HEK293 (cell line): ENCODE measurements around the gene MTMR1.

Experiments used
- CTCF ChIA-PET: fragments of 350-600 bp; formaldehyde crosslinking; extraction: SDS; loops from one replicate; lab custom pipeline; 2021; ENCODE audit warnings: antibody characterized with exemption; lab: Yijun Ruan, JAX
- POLR2A ChIA-PET: fragments of 300-600 bp; formaldehyde crosslinking; extraction: SDS; loops from one replicate; lab custom pipeline; 2020; ENCODE audit warnings: antibody characterized with exemption, inconsistent platforms; lab: Yijun Ruan, JAX
- H3K27ac ChIP-seq: fragments of 200-500 bp; sonication (Bioruptor generic); 2 replicates; pipeline ENCODE4 v1.5.1; 2014; ENCODE audit warnings: low read depth, low read length, control low read depth, inconsistent platforms; ENCODE audit errors: extremely low read depth
- H3K36me3 ChIP-seq, 2 experiments: fragments of 200-500 bp in 1 of 2; sonication (Bioruptor generic) in 1 of 2; 1 replicate in 1 of 2; 2 replicates in 1 of 2; pipeline ENCODE4 v1.5.1; 2014 to 2017; ENCODE audit warnings: inconsistent platforms in 2 of 2, low read length in 2 of 2; ENCODE audit not compliant: control insufficient read depth in 2 of 2, insufficient read depth in 1 of 2
- H3K4me1 ChIP-seq: fragments of 200-500 bp; sonication (Bioruptor generic); 2 replicates; pipeline ENCODE4 v1.5.1; 2014; ENCODE audit warnings: mild to moderate bottlenecking, low read length, inconsistent platforms; ENCODE audit not compliant: control insufficient read depth, insufficient read depth
- H3K4me3 ChIP-seq: 2 replicates; pipeline ENCODE4 v1.5.1; 2011; ENCODE audit warnings: low read depth, mild to moderate bottlenecking, control low read depth, low read length, moderate library complexity
- H3K9me3 ChIP-seq: fragments of 200-500 bp; sonication (Bioruptor generic); 2 replicates; pipeline ENCODE4 v1.5.1; 2014; ENCODE audit warnings: low read depth, low read length, inconsistent platforms; ENCODE audit not compliant: control insufficient read depth, insufficient read depth
- HOXC10 ChIP-seq: sonication (generic); formaldehyde crosslinking; IDR thresholded peaks from 2 replicates; pipeline ENCODE4 v1.8.1; 2023; ENCODE audit warnings: mild to moderate bottlenecking, missing genetic modification reagents
- KLF7 ChIP-seq: fragments of 450-650 bp; formaldehyde crosslinking; IDR thresholded peaks from 2 replicates; pipeline ENCODE4 v1.5.1; 2016; ENCODE audit warnings: missing biosample characterization, missing genetic modification characterization, borderline replicate concordance
- KLF9 ChIP-seq: fragments of 450-650 bp; formaldehyde crosslinking; IDR thresholded peaks from 2 replicates; pipeline ENCODE4 v1.5.1; 2016; ENCODE audit warnings: missing biosample characterization, missing genetic modification characterization, low read depth
- MYNN ChIP-seq: fragments of 450-650 bp; formaldehyde crosslinking; IDR thresholded peaks from 2 replicates; pipeline ENCODE4 v1.5.1; 2016; ENCODE audit warnings: missing biosample characterization, missing genetic modification characterization, borderline replicate concordance
- SETDB1 ChIP-seq: IDR thresholded peaks from one replicate; pipeline ENCODE4 v1.6.1; 2017; ENCODE audit warnings: mild to moderate bottlenecking, low read length, moderate library complexity, mixed read lengths; ENCODE audit not compliant: insufficient read length
- SP3 ChIP-seq: fragments of 450-650 bp; formaldehyde crosslinking; IDR thresholded peaks from 2 replicates; pipeline ENCODE4 v1.5.1; 2016; ENCODE audit warnings: missing biosample characterization, missing genetic modification characterization
- TCF7L2 ChIP-seq: IDR thresholded peaks from 2 replicates; pipeline ENCODE4 v1.6.1; 2011; ENCODE audit warnings: low read depth, mild to moderate bottlenecking, inconsistent platforms, low read length, moderate library complexity, borderline replicate concordance
- WT1 ChIP-seq: fragments of 450-650 bp; formaldehyde crosslinking; IDR thresholded peaks from 2 replicates; pipeline ENCODE4 v1.5.1; 2016; ENCODE audit warnings: missing biosample characterization, missing genetic modification characterization
- ZFP41 ChIP-seq: fragments of 450-650 bp; formaldehyde crosslinking; IDR thresholded peaks from 2 replicates; pipeline ENCODE4 v1.5.1; 2016; ENCODE audit warnings: missing biosample characterization, missing genetic modification characterization, borderline replicate concordance
- ZFP69B ChIP-seq: fragments of 450-650 bp; formaldehyde crosslinking; IDR thresholded peaks from 2 replicates; pipeline ENCODE4 v1.5.1; 2016; ENCODE audit warnings: missing biosample characterization, missing genetic modification characterization
- ZNF214 ChIP-seq: fragments of 450-650 bp; formaldehyde crosslinking; IDR thresholded peaks from 2 replicates; pipeline ENCODE4 v1.5.1; 2017; ENCODE audit warnings: missing biosample characterization, mild to moderate bottlenecking, missing genetic modification characterization, borderline replicate concordance
- ZNF350 ChIP-seq: fragments of 450-650 bp; formaldehyde crosslinking; IDR thresholded peaks from 2 replicates; pipeline ENCODE4 v1.5.0; 2017; ENCODE audit warnings: missing biosample characterization, mild to moderate bottlenecking, missing genetic modification characterization
- ZNF366 ChIP-seq: fragments of 450-650 bp; formaldehyde crosslinking; conservative IDR thresholded peaks from 2 replicates; pipeline ENCODE4 v1.5.1; 2016; ENCODE audit warnings: missing biosample characterization, missing genetic modification characterization
- ZNF37A ChIP-seq: fragments of 450-650 bp; IDR thresholded peaks from 2 replicates; pipeline ENCODE4 v1.5.1; 2018; ENCODE audit warnings: missing biosample characterization, missing genetic modification characterization
- ZNF416 ChIP-seq: fragments of 450-650 bp; formaldehyde crosslinking; IDR thresholded peaks from 2 replicates; pipeline ENCODE4 v1.5.1; 2016; ENCODE audit warnings: missing biosample characterization, missing genetic modification characterization
- ZNF423 ChIP-seq: fragments of 450-650 bp; formaldehyde crosslinking; IDR thresholded peaks from 2 replicates; pipeline ENCODE4 v1.5.1; 2016; ENCODE audit warnings: missing biosample characterization, missing genetic modification characterization
- ZNF544 ChIP-seq: fragments of 450-650 bp; formaldehyde crosslinking; IDR thresholded peaks from 2 replicates; pipeline ENCODE4 v1.5.0; 2017; ENCODE audit warnings: missing biosample characterization, missing genetic modification characterization
- ZNF548 ChIP-seq: fragments of 450-650 bp; formaldehyde crosslinking; IDR thresholded peaks from 2 replicates; pipeline ENCODE4 v1.5.1; 2016; ENCODE audit warnings: missing biosample characterization, missing genetic modification characterization
- ZNF701 ChIP-seq: fragments of 450-650 bp; formaldehyde crosslinking; IDR thresholded peaks from 2 replicates; pipeline ENCODE4 v1.5.1; 2016; ENCODE audit warnings: missing biosample characterization, missing genetic modification characterization
- ZNF76 ChIP-seq: fragments of 450-650 bp; formaldehyde crosslinking; IDR thresholded peaks from 2 replicates; pipeline ENCODE4; 2016; ENCODE audit warnings: low read depth, missing biosample characterization, missing genetic modification characterization, borderline replicate concordance
- ZSCAN30 ChIP-seq: fragments of 450-650 bp; IDR thresholded peaks from 2 replicates; pipeline ENCODE4 v1.5.1; 2018; ENCODE audit warnings: missing biosample characterization, mild to moderate bottlenecking, missing genetic modification characterization, moderate library complexity
- TF ChIP-seq, protein P1 (sequence below): fragments of 450-650 bp; formaldehyde crosslinking; IDR thresholded peaks from 2 replicates; pipeline ENCODE4 v1.5.1; 2017; ENCODE audit warnings: missing biosample characterization, missing genetic modification characterization
- TF ChIP-seq, protein P2 (sequence below): fragments of 450-650 bp; formaldehyde crosslinking; IDR thresholded peaks from 2 replicates; pipeline ENCODE4 v1.5.1; 2016; ENCODE audit warnings: missing biosample characterization, missing genetic modification characterization

MTMR1 gene

DNA sequence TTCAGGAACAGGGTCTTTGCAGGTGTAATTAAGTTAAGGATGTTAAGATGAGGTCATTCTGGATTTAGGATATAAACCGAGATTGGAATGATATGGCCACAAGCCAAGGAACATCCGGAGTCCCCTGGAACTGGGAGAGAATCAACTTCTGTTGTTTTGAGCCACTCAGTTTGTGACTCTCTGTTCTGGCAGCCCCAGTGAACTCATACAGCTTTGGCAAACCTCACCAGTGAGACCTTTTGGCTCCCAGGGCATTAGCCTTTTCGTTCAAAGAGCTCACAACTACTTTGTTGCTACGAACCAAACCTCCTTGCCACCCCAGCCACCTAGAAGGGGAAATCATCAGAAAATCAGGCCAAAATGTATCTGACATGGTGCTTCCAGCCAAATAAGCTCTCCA lies 80.4 kb downstream of the MTMR1 start (continued):
- TF ChIP-seq ZNF214 (no peak), KLF7 (tag by site-specific recombination) (no peak), ZNF366 (tag by site-specific recombination) (no peak), ZNF544 (tag by site-specific recombination) (no peak), KLF9 (tag by site-specific recombination) (no peak), ZNF76 (tag by site-specific recombination) (no peak), ZSCAN30 (no peak)

DNA sequence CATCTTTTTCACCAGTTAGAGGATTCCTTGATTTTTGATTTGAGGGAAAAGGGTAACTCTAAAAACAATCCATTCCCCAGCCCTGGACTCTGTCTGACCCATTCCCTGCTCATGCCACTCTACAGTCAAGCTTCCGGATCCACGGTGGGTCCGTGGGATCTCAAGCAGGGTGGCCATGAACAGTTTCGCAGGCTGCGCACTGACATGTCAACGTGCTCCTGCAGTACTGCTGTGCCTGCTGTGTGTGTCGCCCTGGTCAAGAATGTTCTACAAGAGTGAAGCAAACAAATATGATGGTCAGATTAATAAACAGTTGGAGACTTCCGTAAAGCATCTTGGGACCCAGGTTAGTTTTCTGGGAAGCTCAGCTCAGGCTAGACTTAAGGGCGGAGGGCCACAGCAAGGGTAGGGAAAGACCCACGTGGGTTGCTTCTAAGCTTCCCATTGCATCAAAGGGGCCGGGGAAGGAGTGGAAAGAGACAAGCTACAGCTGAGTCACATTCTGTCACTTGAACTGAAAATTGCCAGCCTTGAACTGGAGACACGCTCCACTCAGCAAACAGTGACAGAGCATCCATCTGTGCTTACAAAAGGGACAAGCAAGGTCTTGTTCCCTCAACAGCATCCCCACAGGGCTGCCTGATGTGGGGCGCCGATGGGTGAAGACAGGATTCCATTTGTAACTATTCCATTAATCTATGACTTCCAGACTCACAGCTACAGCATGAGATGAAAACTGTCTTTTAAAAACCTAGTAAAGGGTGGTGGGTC lies 81.8 kb downstream of the MTMR1 start:
- no peak overlapping the region for H3K4me3 ChIP-seq
- no peak overlapping the region for H3K27ac ChIP-seq
- no peak for TF ChIP-seq ZFP69B (tag by site-specific recombination)
- TF ChIP-seq SP3 (tag by site-specific recombination) = no peak
- TF ChIP-seq, protein P1, sequence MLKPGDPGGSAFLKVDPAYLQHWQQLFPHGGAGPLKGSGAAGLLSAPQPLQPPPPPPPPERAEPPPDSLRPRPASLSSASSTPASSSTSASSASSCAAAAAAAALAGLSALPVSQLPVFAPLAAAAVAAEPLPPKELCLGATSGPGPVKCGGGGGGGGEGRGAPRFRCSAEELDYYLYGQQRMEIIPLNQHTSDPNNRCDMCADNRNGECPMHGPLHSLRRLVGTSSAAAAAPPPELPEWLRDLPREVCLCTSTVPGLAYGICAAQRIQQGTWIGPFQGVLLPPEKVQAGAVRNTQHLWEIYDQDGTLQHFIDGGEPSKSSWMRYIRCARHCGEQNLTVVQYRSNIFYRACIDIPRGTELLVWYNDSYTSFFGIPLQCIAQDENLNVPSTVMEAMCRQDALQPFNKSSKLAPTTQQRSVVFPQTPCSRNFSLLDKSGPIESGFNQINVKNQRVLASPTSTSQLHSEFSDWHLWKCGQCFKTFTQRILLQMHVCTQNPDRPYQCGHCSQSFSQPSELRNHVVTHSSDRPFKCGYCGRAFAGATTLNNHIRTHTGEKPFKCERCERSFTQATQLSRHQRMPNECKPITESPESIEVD (tag by site-specific recombination) = no peak
- TF ChIP-seq, protein P2, sequence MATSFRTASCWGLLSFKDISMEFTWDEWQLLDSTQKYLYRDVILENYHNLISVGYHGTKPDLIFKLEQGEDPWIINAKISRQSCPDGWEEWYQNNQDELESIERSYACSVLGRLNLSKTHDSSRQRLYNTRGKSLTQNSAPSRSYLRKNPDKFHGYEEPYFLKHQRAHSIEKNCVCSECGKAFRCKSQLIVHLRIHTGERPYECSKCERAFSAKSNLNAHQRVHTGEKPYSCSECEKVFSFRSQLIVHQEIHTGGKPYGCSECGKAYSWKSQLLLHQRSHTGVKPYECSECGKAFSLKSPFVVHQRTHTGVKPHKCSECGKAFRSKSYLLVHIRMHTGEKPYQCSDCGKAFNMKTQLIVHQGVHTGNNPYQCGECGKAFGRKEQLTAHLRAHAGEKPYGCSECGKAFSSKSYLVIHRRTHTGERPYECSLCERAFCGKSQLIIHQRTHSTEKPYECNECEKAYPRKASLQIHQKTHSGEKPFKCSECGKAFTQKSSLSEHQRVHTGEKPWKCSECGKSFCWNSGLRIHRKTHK (tag by site-specific recombination) = no peak
- no peak for TF ChIP-seq ZNF548
- no peak for TF ChIP-seq HOXC10 (CRISPR knock-in tag)
- TF ChIP-seq ZNF416 (tag by site-specific recombination) = no peak
- no peak for TF ChIP-seq MYNN (tag by site-specific recombination)
- no peak for TF ChIP-seq SETDB1
- no peak for TF ChIP-seq ZNF37A (tag by site-specific recombination)
- TF ChIP-seq ZNF423 (tag by site-specific recombination) = no peak
- TF ChIP-seq ZFP41 (tag by site-specific recombination) = no peak
- no peak for TF ChIP-seq ZNF76 (tag by site-specific recombination)
- TF ChIP-seq TCF7L2 = no peak
- no peak for TF ChIP-seq ZNF350 (tag by site-specific recombination)
- no peak for TF ChIP-seq WT1
- TF ChIP-seq ZNF701 (tag by site-specific recombination) = no peak
- no peaks in the 10 kb centered on the region for H3K4me1 ChIP-seq
- H3K36me3 ChIP-seq = peaks cover 0 to 15% of the 10 kb centered on the region in 2 experiments; a peak in 1 of 3 replicates
- POLR2A ChIA-PET = no interaction called here
- H3K9me3 ChIP-seq = no peaks in the 10 kb centered on the region
- CTCF ChIA-PET = interaction anchor here (0.6 to 4.6 kb wide), 4 partner anchors 11 to 307 kb away, joined by 3 to 99 read pairs (median 4); no protein-coding TSS in a partner anchor
